Activated CD4-positive, alpha-beta memory T cell treated with anti-CD3 and anti-CD28 coated beads, Interleukin-2, amount 10 ng/mL, durations not matched to agents 7 days and 5 days (primary cell): ENCODE data around the gene RIMKLA. TPM values are rescaled to one million over a fixed set of nuclear protein-coding genes. Genes with fewer than 3 reads are reported as not detected.
A peak's percentile ranks its signal among the peaks of the same experiment; 100 is the strongest.

Source experiments
- CTCF ChIA-PET: fragments of 350-600 bp; sonication (Branson Sonifier 250); formaldehyde crosslinking; loops from one replicate; lab custom pipeline; 2021; ENCODE audit warnings: antibody characterized with exemption, inconsistent platforms; lab: Charles Lee
- POLR2A ChIA-PET: fragments of 350-600 bp; sonication (Branson Sonifier 250); formaldehyde crosslinking; loops from one replicate; lab custom pipeline; 2021; ENCODE audit warnings: antibody characterized with exemption; lab: Charles Lee
- DNase-seq: peaks from one replicate; pipeline ENCODE4 v3.0.0-alpha.2; 2020
- H3K27ac Mint-ChIP-seq: one replicate; pipeline ENCODE4 v1.8.0; 2021; ENCODE audit warnings: mild to moderate bottlenecking, mixed read lengths
- H3K27me3 Mint-ChIP-seq: one replicate; pipeline ENCODE4 v1.8.0; 2021; ENCODE audit warnings: mixed read lengths
- H3K36me3 Mint-ChIP-seq: one replicate; pipeline ENCODE4 v1.8.0; 2021; ENCODE audit warnings: low read depth, mixed read lengths
- H3K4me1 Mint-ChIP-seq: one replicate; pipeline ENCODE4 v1.8.0; 2021; ENCODE audit warnings: mixed read lengths
- H3K4me3 Mint-ChIP-seq: one replicate; pipeline ENCODE4 v1.8.0; 2021; ENCODE audit warnings: mild to moderate bottlenecking, mixed read lengths
- H3K9me3 Mint-ChIP-seq: one replicate; pipeline ENCODE4 v1.8.0; 2021; ENCODE audit warnings: mixed read lengths
- total RNA-seq, 2 experiments: library from RNA; stranded (reverse); gene quantifications; one replicate each; pipeline ENCODE4 v1.2.3, GENCODE V29; 2021

RIMKLA gene
- total RNA-seq, result 1 to 10 TPM; 2.9 to 3.1 TPM

- Mint-ChIP-seq H3K9me3 (no peaks in the 10 kb centered on the region), H3K36me3 (no peaks in the 10 kb centered on the region), H3K27ac (no peak within 1 kb of the TSS), H3K4me1 (peaks cover 15% of the 10 kb centered on the region), H3K4me3 (peak within 1 kb of the TSS; percentile 71), H3K27me3 (peaks cover 38% of the 10 kb centered on the region)
- DNase-seq, result peak; percentile 51
- CTCF ChIA-PET, result no interaction called here
- POLR2A ChIA-PET, result no interaction called here
Observed at GRCh38 chr1:42380586-42381279, at the start of gene RIMKLA. TSS of gene RIMKLA (plus strand) at chr1:42380792. CDS start at chr1:42380935, 143 bp downstream.

- DNase-seq, result no peak
- Mint-ChIP-seq H3K27me3 (no peaks in the 10 kb centered on the region), H3K9me3 (no peaks in the 10 kb centered on the region), H3K27ac (no peak overlapping the region), H3K4me1 (peaks cover 44% of the 10 kb centered on the region), H3K36me3 (peaks cover 12% of the 10 kb centered on the region), H3K4me3 (no peak overlapping the region)
- CTCF ChIA-PET, result interaction anchor here (1.5 kb wide), 1 partner anchor 12 kb away, joined by 4 read pairs; no protein-coding TSS in a partner anchor
- POLR2A ChIA-PET, result interaction anchor here (1.3 to 1.9 kb wide), 3 partner anchors 10 to 124 kb away, joined by 4 to 6 read pairs (median 6); no protein-coding TSS in a partner anchor
Observed at GRCh38 chr1:42332877-42333276, 47.7 kb upstream of the RIMKLA start.

- Mint-ChIP-seq H3K9me3 (no peaks in the 10 kb centered on the region), H3K27me3 (no peaks in the 10 kb centered on the region), H3K4me1 (peaks cover 44% of the 10 kb centered on the region), H3K27ac (peak overlapping the region; percentile 84), H3K4me3 (peak overlapping the region; percentile 92), H3K36me3 (peaks cover 12% of the 10 kb centered on the region)
- no peak for DNase-seq
- ChIA-PET CTCF (interaction anchor here (1.1 to 1.8 kb wide), 4 partner anchors 11 to 160 kb away, joined by 3 to 15 read pairs (median 4); no protein-coding TSS in a partner anchor), POLR2A (interaction anchor here (0.8 to 1.9 kb wide), 8 partner anchors 11 to 349 kb away, joined by 3 to 16 read pairs (median 4); partner anchors contain the start of genes PPCS and YBX1)
Observed at GRCh38 chr1:42333662-42334239, 46.8 kb upstream of the RIMKLA start.

GRCh38 chr1:42334240-42335049, 46.1 kb upstream of the RIMKLA start:
- Mint-ChIP-seq H3K36me3 (peaks cover 12% of the 10 kb centered on the region), H3K4me3 (peak overlapping the region; percentile 92), H3K4me1 (peaks cover 43% of the 10 kb centered on the region), H3K9me3 (no peaks in the 10 kb centered on the region), H3K27me3 (no peaks in the 10 kb centered on the region), H3K27ac (peak overlapping the region; percentile 84)
- ChIA-PET CTCF (interaction anchor here (0.6 to 1.8 kb wide), 5 partner anchors 12 to 389 kb away, joined by 3 to 15 read pairs (median 3); no protein-coding TSS in a partner anchor), POLR2A (interaction anchor here (0.8 to 1.9 kb wide), 8 partner anchors 11 to 348 kb away, joined by 3 to 16 read pairs (median 4); partner anchors contain the start of genes PPCS and YBX1)
- DNase-seq, result peak; percentile 43

GRCh38 chr1:42335050-42335808, 45.4 kb upstream of the RIMKLA start, which contains the start of gene FOXJ3:
TSS of gene FOXJ3 (minus strand) at chr1:42335235. CDS start at chr1:42311093, 24,142 bp downstream.
- Mint-ChIP-seq H3K4me1 (peaks cover 49% of the 10 kb centered on the region), H3K9me3 (no peaks in the 10 kb centered on the region), H3K27me3 (no peaks in the 10 kb centered on the region), H3K27ac (peak within 1 kb of the TSS; percentile 84), H3K36me3 (peaks cover 12% of the 10 kb centered on the region), H3K4me3 (peak within 1 kb of the TSS; percentile 92)
- peak; percentile 92 for DNase-seq
- CTCF ChIA-PET, result interaction anchor here (1.1 to 1.8 kb wide), 2 partner anchors 9 to 162 kb away, joined by 4 to 15 read pairs; no protein-coding TSS in a partner anchor
- POLR2A ChIA-PET, result interaction anchor here (1.0 to 1.9 kb wide), 4 partner anchors 9 to 122 kb away, joined by 3 to 16 read pairs (median 4); partner anchors contain the start of gene PPCS

- Mint-ChIP-seq H3K36me3 (peaks cover 8% of the 10 kb centered on the region), H3K9me3 (no peaks in the 10 kb centered on the region), H3K27me3 (no peaks in the 10 kb centered on the region), H3K4me3 (peak overlapping the region; percentile 86), H3K27ac (peak overlapping the region; percentile 76), H3K4me1 (peaks cover 47% of the 10 kb centered on the region)
- DNase-seq, result no peak
- ChIA-PET CTCF (interaction anchor here (1.1 kb wide), 1 partner anchor 9 kb away, joined by 4 read pairs; no protein-coding TSS in a partner anchor), POLR2A (interaction anchor here (1.0 to 1.3 kb wide), 2 partner anchors 9 to 15 kb away, joined by 3 read pairs; no protein-coding TSS in a partner anchor)
Observed at GRCh38 chr1:42335809-42336518, 44.6 kb upstream of the RIMKLA start.

- no peaks in the 10 kb centered on the region for H3K27me3 Mint-ChIP-seq
- ChIA-PET CTCF (interaction anchor here (0.7 kb wide), 1 partner anchor 509 kb away, joined by 3 read pairs; the partner anchor contains the start of gene ZNF691), POLR2A (interaction anchor here (1.3 kb wide), 1 partner anchor 8 kb away, joined by 3 read pairs; no protein-coding TSS in a partner anchor)
- H3K9me3 Mint-ChIP-seq, result no peaks in the 10 kb centered on the region
- H3K4me1 Mint-ChIP-seq, result peaks cover 45% of the 10 kb centered on the region
- no peak for DNase-seq
- peaks cover 6% of the 10 kb centered on the region for H3K36me3 Mint-ChIP-seq
- no peak overlapping the region for H3K4me3 Mint-ChIP-seq
- H3K27ac Mint-ChIP-seq, result no peak overlapping the region
Observed at GRCh38 chr1:42336978-42337377, 43.6 kb upstream of the RIMKLA start.

- Mint-ChIP-seq H3K27me3 (peaks cover under 1% of the 10 kb centered on the region), H3K9me3 (no peaks in the 10 kb centered on the region), H3K4me3 (no peak overlapping the region), H3K27ac (no peak overlapping the region), H3K4me1 (peaks cover 23% of the 10 kb centered on the region), H3K36me3 (peaks cover 5% of the 10 kb centered on the region)
- no peak for DNase-seq
- ChIA-PET POLR2A (no interaction called here), CTCF (no interaction called here)
Observed at GRCh38 chr1:42340093-42340492, 40.5 kb upstream of the RIMKLA start.

- H3K27me3 Mint-ChIP-seq, result peaks cover 4% of the 10 kb centered on the region
- ChIA-PET POLR2A (no interaction called here), CTCF (interaction anchor here (0.6 kb wide), 1 partner anchor 73 kb away, joined by 5 read pairs; no protein-coding TSS in a partner anchor)
- no peaks in the 10 kb centered on the region for H3K9me3 Mint-ChIP-seq
- DNase-seq, result no peak
- H3K36me3 Mint-ChIP-seq, result peaks cover 4% of the 10 kb centered on the region
- no peak overlapping the region for H3K27ac Mint-ChIP-seq
- H3K4me1 Mint-ChIP-seq, result peaks cover 20% of the 10 kb centered on the region
- no peak overlapping the region for H3K4me3 Mint-ChIP-seq
Observed at GRCh38 chr1:42340901-42341300, 39.7 kb upstream of the RIMKLA start.

- Mint-ChIP-seq H3K27ac (no peak overlapping the region), H3K4me3 (no peak overlapping the region), H3K36me3 (no peaks in the 10 kb centered on the region), H3K27me3 (peaks cover 9% of the 10 kb centered on the region), H3K9me3 (no peaks in the 10 kb centered on the region), H3K4me1 (peaks cover 10% of the 10 kb centered on the region)
- no peak for DNase-seq
- CTCF ChIA-PET, result no interaction called here
- POLR2A ChIA-PET, result no interaction called here
Observed at GRCh38 chr1:42343049-42343448, 37.5 kb upstream of the RIMKLA start.

- H3K4me1 Mint-ChIP-seq, result no peaks in the 10 kb centered on the region
- no peaks in the 10 kb centered on the region for H3K9me3 Mint-ChIP-seq
- ChIA-PET CTCF (no interaction called here), POLR2A (no interaction called here)
- no peak overlapping the region for H3K4me3 Mint-ChIP-seq
- peaks cover 29% of the 10 kb centered on the region for H3K27me3 Mint-ChIP-seq
- no peaks in the 10 kb centered on the region for H3K36me3 Mint-ChIP-seq
- no peak for DNase-seq
- H3K27ac Mint-ChIP-seq, result no peak overlapping the region
Observed at GRCh38 chr1:42348498-42348897, 32.1 kb upstream of the RIMKLA start.
